Mucosa of descending colon (tissue), 3 donors: ENCODE data around the gene BANP. TPM values are rescaled to one million over a fixed set of nuclear protein-coding genes. Genes with fewer than 3 reads are reported as not detected.
A peak's percentile ranks its signal among the peaks of the same experiment; 100 is the strongest.
"Not testable (repeated sequence)": the region's sequence is repeated elsewhere in the genome, so short reads cannot be mapped to it uniquely, and the experiment has no call there.

Source experiments
- ATAC-seq: fragments of 200-7000 bp; cut with Tn5 transposase; one replicate; pipeline ENCODE4 v1.9.1; 2020; ENCODE audit warnings: mild to moderate bottlenecking, moderate library complexity
- DNase-seq, 3 donors: peaks; one replicate each; pipeline ENCODE4 v3.0.0-alpha.2; 2020
- H3K36me3 ChIP-seq: fragments of 200-600 bp; one replicate; pipeline ENCODE4 v1.8.0; 2021; ENCODE audit warnings: low read depth, mild to moderate bottlenecking
- H3K4me1 ChIP-seq: fragments of 200-600 bp; one replicate; pipeline ENCODE4 v1.8.0; 2021; ENCODE audit warnings: low read depth, mild to moderate bottlenecking
- H3K4me3 ChIP-seq: fragments of 200-600 bp; one replicate; pipeline ENCODE4 v1.8.0; 2021; ENCODE audit warnings: mild to moderate bottlenecking
- H3K9me3 ChIP-seq: fragments of 200-600 bp; one replicate; pipeline ENCODE4 v1.8.0; 2021; ENCODE audit warnings: mild to moderate bottlenecking
- CTCF ChIP-seq: fragments of 200-600 bp; IDR thresholded peaks from one replicate; pipeline ENCODE4 v1.8.0; 2022; ENCODE audit warnings: antibody characterized with exemption, mild to moderate bottlenecking
- intact Hi-C, 2 donors: fragments of 100-400 bp; cut with DNase I in 1 of 2; cut with micrococcal nuclease in 1 of 2; formaldehyde crosslinking; loops; one replicate each; pipeline versions ENCODE4 v1.11.0 to v1.11.1; 2022; cut with DNase I, micrococcal nuclease
- total RNA-seq, 3 donors: library from RNA; stranded (reverse); fragmentation: NEBNext Ultra II Directional in 2 of 3; extraction: Animal tissue kit (Norgen Biotek cat#: 25700) in 2 of 3; gene quantifications; one replicate each; pipeline versions ENCODE4 v1.2.1 to v1.2.4, GENCODE V29; 2021 to 2023
- donor health status: DM: no; HTN: no; CAD: no; lungs with moderate emphysema.
- donor health status: DM: no; HTN: no; CAD: no.
- donor health status: DM: no; HTN: yes; CAD: no.

The BANP gene
- total RNA-seq, 3 donors from 2014 or later: 24.4 to 36.0 (median 26.1) TPM

DNA sequence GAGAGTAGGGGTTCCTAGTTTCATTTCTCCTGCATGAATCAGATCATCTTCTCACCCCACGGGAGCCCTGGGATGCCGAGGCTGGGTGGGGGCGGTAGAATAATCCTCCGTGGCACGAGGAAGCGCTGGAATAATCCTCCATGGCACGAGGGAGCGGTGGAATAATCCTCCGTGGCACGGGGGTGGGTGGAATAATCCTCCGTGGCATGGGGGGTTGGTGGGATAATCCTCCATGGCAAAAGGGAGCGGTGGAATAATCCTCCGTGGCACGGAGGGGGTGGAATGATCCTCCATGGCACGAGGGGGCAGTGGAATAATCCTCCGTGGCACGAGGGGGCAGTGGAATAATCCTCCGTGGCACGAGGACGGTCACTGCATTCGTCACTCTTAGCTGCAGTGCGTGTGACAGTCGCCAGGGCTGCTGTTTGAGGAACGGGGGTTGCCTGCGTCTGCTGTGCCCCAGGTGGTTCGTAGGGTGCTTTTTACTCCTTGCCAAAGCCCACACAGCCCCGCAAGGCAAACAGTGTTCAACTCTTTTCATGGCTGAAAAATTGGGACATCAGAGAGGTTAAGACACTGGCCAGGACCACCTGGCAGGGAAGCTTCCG lies 152.5 kb downstream of the BANP start:
- intact Hi-C loops: no loop called here

DNA sequence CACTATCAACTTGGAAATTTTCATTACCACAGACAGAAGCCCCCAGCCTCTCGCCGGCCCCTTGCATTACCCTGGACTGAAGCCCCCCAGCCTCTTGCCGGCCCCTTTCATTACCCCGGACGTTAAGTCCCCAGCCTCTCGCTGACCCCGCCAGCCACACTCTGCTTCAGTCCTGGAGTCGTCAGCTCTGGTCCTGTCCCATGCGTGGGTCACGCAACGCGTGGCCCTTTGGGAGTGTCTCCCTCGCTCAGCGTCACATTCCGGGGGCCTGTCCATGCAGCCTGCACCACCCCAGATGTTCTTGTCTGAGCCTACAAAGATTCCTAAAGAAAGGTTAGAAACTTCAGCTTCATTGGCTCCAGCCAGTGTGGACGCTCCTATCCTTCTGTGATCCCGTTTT lies 153.1 kb downstream of the BANP start:
- H3K36me3 ChIP-seq, H3K4me1 ChIP-seq, intact Hi-C loops, H3K9me3 ChIP-seq, ATAC-seq, H3K4me3 ChIP-seq: not testable (repeated sequence)
- peak in 1 of 3 donors; percentile 34 for DNase-seq

More for the DNA sequence above, 152.5 kb downstream of the BANP start:
- H3K9me3 ChIP-seq: no peaks in the 10 kb centered on the region
- H3K4me1 ChIP-seq: no peaks in the 10 kb centered on the region
- no peak overlapping the region for H3K4me3 ChIP-seq
- TF ChIP-seq CTCF: no peak
- ATAC-seq (no peak), DNase-seq (no peak)
- no peaks in the 10 kb centered on the region for H3K36me3 ChIP-seq

- peak in 1 of 3 donors; percentile 29 for DNase-seq
- intact Hi-C loops, H3K36me3 ChIP-seq, H3K4me3 ChIP-seq, H3K9me3 ChIP-seq, H3K4me1 ChIP-seq, ATAC-seq: not testable (repeated sequence)
Measured at GRCh38 chr16:88105574-88106140, 154.4 kb downstream of the BANP start.

DNA sequence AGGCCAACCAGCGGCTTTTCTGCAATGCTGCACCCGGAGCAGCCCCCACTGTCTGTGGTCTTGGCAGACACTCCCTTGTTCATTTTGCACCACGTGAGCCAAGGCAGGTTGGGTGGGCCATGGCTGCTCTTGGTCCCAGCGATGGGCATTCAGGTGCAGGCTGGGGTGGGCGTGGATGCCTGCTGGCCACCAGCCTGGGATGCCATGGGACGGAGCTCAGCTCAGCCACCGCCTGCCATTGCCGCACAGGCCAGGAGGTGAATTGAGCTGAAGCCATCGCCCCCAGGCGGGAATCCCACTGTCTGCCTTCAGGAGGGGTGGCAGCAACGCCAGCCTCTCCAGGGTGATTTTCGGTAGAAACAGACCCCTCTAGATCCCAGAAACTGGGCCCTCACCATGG lies 155.3 kb downstream of the BANP start:
- DNase-seq, ATAC-seq, H3K36me3 ChIP-seq, H3K4me1 ChIP-seq, intact Hi-C loops, H3K4me3 ChIP-seq, H3K9me3 ChIP-seq: not testable (repeated sequence)

DNA sequence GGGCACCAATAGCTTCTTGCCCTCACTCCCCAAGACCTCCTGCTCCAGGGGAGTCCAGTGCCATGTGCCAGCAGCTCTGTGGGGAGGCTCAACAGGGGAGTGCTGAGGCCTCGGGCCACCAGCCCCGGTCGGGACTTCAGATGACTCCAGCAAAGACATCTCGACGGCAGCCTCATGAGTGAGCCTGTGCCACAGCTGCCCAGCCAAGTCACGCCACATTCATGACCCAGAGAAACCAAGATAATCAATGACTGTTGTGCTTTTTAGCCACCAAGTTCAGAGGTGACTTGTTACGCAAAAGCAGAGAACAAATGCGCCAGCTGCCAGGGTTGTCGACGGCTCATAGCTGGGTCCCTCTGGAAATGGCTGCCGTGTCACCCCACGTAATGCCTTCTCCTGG lies 157.5 kb downstream of the BANP start:
- ATAC-seq: no peak
- Histone ChIP-seq H3K36me3 (no peaks in the 10 kb centered on the region), H3K9me3 (no peaks in the 10 kb centered on the region), H3K4me1 (no peaks in the 10 kb centered on the region), H3K4me3 (no peak overlapping the region)
- intact Hi-C loops: no loop called here
- DNase-seq: no peak
- TF ChIP-seq CTCF: no peak

DNA sequence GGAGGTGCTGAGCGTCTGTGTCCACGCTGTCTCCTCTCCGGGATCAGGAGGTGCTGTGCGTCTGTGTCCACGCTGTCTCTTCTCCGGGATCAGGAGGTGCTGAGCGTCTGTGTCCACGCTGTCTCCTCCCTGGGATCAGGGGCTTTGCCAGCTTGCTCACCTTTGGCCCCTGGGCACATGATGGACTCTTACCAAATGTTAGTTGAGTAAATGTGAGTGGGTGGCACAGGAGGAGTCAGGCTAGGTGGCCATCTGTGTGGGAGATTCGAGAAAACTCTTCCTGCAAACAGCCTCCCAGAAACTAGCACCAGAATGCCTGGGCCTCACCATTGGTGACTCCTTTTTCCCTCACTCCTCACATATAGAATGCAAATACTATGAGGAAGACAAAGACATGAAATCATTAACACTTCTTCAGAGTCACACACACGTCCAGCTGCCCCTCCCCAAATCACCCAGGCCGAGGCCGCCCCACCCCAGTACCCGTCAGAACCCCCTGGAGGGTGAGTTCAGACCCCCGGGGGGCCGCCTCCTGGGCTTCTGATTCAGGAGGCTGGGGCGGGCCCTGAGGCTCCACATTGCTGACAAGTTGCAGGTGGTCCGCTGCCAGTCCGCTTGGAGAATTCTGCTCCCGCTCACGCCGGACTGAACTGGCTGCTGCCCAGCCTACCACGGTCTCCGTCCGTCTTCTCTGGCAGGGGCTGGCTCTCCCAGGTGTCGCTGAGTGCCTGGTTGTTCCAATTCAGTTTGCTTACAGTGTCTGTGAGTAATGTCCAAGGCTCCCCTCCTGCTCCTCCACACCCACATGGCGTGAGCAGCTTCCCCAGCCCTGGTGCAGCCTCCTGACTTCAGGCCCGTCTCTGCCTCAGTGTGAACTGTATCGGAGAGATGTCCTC lies 158.7 kb downstream of the BANP start:
- H3K4me3 ChIP-seq, intact Hi-C loops, H3K9me3 ChIP-seq, H3K36me3 ChIP-seq, ATAC-seq, H3K4me1 ChIP-seq: not testable (repeated sequence)
- DNase-seq: peak in 1 of 3 donors; percentile 34

GRCh38 chr16:88110875-88111494 lies 159.8 kb downstream of the BANP start:
- H3K4me3 ChIP-seq, H3K9me3 ChIP-seq, ATAC-seq, H3K4me1 ChIP-seq, H3K36me3 ChIP-seq, intact Hi-C loops: not testable (repeated sequence)
- peak in 1 of 3 donors; percentile 36 for DNase-seq

- H3K36me3 ChIP-seq, H3K9me3 ChIP-seq, intact Hi-C loops, H3K4me1 ChIP-seq, H3K4me3 ChIP-seq, ATAC-seq, DNase-seq: not testable (repeated sequence)
Measured at GRCh38 chr16:88111976-88112375, 160.7 kb downstream of the BANP start.
